Karpas-422 (cell line): ENCODE measurements around the gene NEDD4L. TPM values are rescaled to one million over a fixed set of nuclear protein-coding genes. Genes with fewer than 3 reads are reported as not detected.
"Not testable (repeated sequence)": the region's sequence is repeated elsewhere in the genome, so short reads cannot be mapped to it uniquely, and the experiment has no call there.

Experiments used
- DNase-seq: peaks from one replicate; pipeline ENCODE4 v3.0.0-alpha.2; 2015
- H2AFZ ChIP-seq: fragments of 200-600 bp; sonication (generic); 2 replicates; pipeline ENCODE4 v1.6.1; 2014; ENCODE audit warnings: antibody characterized with exemption, low read length, mixed read lengths
- H3K27ac ChIP-seq: fragments of 200-600 bp; sonication (generic); 2 replicates; pipeline ENCODE4 v1.5.1; 2014; ENCODE audit warnings: mild to moderate bottlenecking, low read length, moderate library complexity
- H3K27me3 ChIP-seq: fragments of 200-600 bp; sonication (generic); 2 replicates; pipeline ENCODE4 v1.6.1; 2014; ENCODE audit warnings: low read length, mixed read lengths
- H3K36me3 ChIP-seq: fragments of 200-600 bp; sonication (generic); 2 replicates; pipeline ENCODE4 v1.6.1; 2014; ENCODE audit warnings: low read length, mixed read lengths; ENCODE audit not compliant: insufficient read depth
- H3K4me1 ChIP-seq: fragments of 200-600 bp; sonication (generic); 2 replicates; pipeline ENCODE4 v1.6.1; 2014; ENCODE audit warnings: mild to moderate bottlenecking, low read length, mixed read lengths
- H3K4me2 ChIP-seq: fragments of 200-600 bp; sonication (generic); 2 replicates; pipeline ENCODE4 v1.6.1; 2014; ENCODE audit warnings: low read length, low read depth, mild to moderate bottlenecking; ENCODE audit not compliant: poor library complexity, severe bottlenecking
- H3K4me3 ChIP-seq: fragments of 200-600 bp; sonication (generic); 2 replicates; pipeline ENCODE4 v1.5.1; 2014; ENCODE audit warnings: mild to moderate bottlenecking, antibody characterized with exemption, low read length, mixed read lengths
- H3K79me2 ChIP-seq: fragments of 200-600 bp; sonication (generic); 2 replicates; pipeline ENCODE4 v1.6.1; 2014; ENCODE audit warnings: mild to moderate bottlenecking, low read length, mixed read lengths
- H3K9ac ChIP-seq: fragments of 200-600 bp; sonication (generic); 2 replicates; pipeline ENCODE4 v1.6.0; 2014; ENCODE audit warnings: low read length
- H3K9me2 ChIP-seq: fragments of 200-600 bp; sonication (generic), shearing (Covaris generic); replicated peaks from 2 replicates; pipeline ENCODE4 v1.6.0; 2014; ENCODE audit warnings: mild to moderate bottlenecking, low read length, moderate library complexity; ENCODE audit not compliant: insufficient read depth
- H3K9me3 ChIP-seq: fragments of 300-700, 200-600 bp; sonication (generic); 2 replicates; pipeline ENCODE4 v1.6.1; 2014; ENCODE audit warnings: low read length, mixed read lengths
- H4K20me1 ChIP-seq: fragments of 200-600 bp; sonication (generic); 2 replicates; pipeline ENCODE4 v1.6.1; 2014; ENCODE audit warnings: mild to moderate bottlenecking, antibody characterized with exemption, low read length, low read depth; ENCODE audit not compliant: insufficient read depth
- total RNA-seq: library from RNA; depleted of rRNA; stranded (reverse); fragments of >200 nt; shearing (Covaris generic); gene quantifications from 2 replicates; pipeline ENCODE4 v1.2.3, GENCODE V29; 2014; ENCODE audit warnings: low replicate concordance

Gene NEDD4L
- total RNA-seq, 1 experiment from 2014 or later: 17.1 TPM

- Histone ChIP-seq H2AFZ (no peak overlapping the region), H3K4me3 (no peak overlapping the region), H3K79me2 (no peaks in the 10 kb centered on the region), H3K4me1 (no peaks in the 10 kb centered on the region), H3K9ac (no peak overlapping the region), H3K9me3 (no peaks in the 10 kb centered on the region), H3K27me3 (no peaks in the 10 kb centered on the region), H3K27ac (no peak overlapping the region), H3K4me2 (no peak overlapping the region), H3K36me3 (no peaks in the 10 kb centered on the region), H3K9me2 (no peaks in the 10 kb centered on the region), H4K20me1 (peaks cover 9% of the 10 kb centered on the region; the same call in 1 of the 2 replicates)
- no peak for DNase-seq
Measured at GRCh38 chr18:58276789-58277739, 233.0 kb downstream of the NEDD4L start.

- no peak overlapping the region for H3K9ac ChIP-seq
- H3K9me3 ChIP-seq: no peaks in the 10 kb centered on the region
- H3K4me1 ChIP-seq: no peaks in the 10 kb centered on the region
- H3K4me3 ChIP-seq: no peak overlapping the region
- no peak overlapping the region for H3K4me2 ChIP-seq
- no peaks in the 10 kb centered on the region for H3K36me3 ChIP-seq
- no peaks in the 10 kb centered on the region for H3K27me3 ChIP-seq
- H4K20me1 ChIP-seq: peaks cover 9% of the 10 kb centered on the region; the same call in 1 of the 2 replicates
- no peaks in the 10 kb centered on the region for H3K79me2 ChIP-seq
- no peak for DNase-seq
- no peaks in the 10 kb centered on the region for H3K9me2 ChIP-seq
- no peak overlapping the region for H3K27ac ChIP-seq
- H2AFZ ChIP-seq: no peak overlapping the region
Measured at GRCh38 chr18:58279504-58280175, 235.6 kb downstream of the NEDD4L start.

- no peak overlapping the region for H3K4me3 ChIP-seq
- no peaks in the 10 kb centered on the region for H3K27me3 ChIP-seq
- no peaks in the 10 kb centered on the region for H3K9me2 ChIP-seq
- H3K4me2 ChIP-seq: no peak overlapping the region
- H3K27ac ChIP-seq: no peak overlapping the region
- no peak for DNase-seq
- no peaks in the 10 kb centered on the region for H3K9me3 ChIP-seq
- H4K20me1 ChIP-seq: peaks cover 13% of the 10 kb centered on the region; the same call in 1 of the 2 replicates
- no peak overlapping the region for H2AFZ ChIP-seq
- H3K36me3 ChIP-seq: no peaks in the 10 kb centered on the region
- H3K79me2 ChIP-seq: no peaks in the 10 kb centered on the region
- no peak overlapping the region for H3K9ac ChIP-seq
- no peaks in the 10 kb centered on the region for H3K4me1 ChIP-seq
Measured at GRCh38 chr18:58280191-58280590, 236.2 kb downstream of the NEDD4L start.

GRCh38 chr18:58282872-58283271, 238.8 kb downstream of the NEDD4L start:
- H3K4me2 ChIP-seq, H3K27ac ChIP-seq, H3K9me3 ChIP-seq, H3K36me3 ChIP-seq, H3K4me3 ChIP-seq, H3K79me2 ChIP-seq, H3K4me1 ChIP-seq, H2AFZ ChIP-seq, H3K27me3 ChIP-seq, H3K9ac ChIP-seq, H3K9me2 ChIP-seq, DNase-seq: not testable (repeated sequence)
- peaks cover 23% of the 10 kb centered on the region; the same call in 1 of the 2 replicates for H4K20me1 ChIP-seq

GRCh38 chr18:58284699-58285448, 240.8 kb downstream of the NEDD4L start:
- H2AFZ ChIP-seq: no peak overlapping the region
- H3K4me3 ChIP-seq: no peak overlapping the region
- H3K4me1 ChIP-seq: no peaks in the 10 kb centered on the region
- no peak overlapping the region for H3K9ac ChIP-seq
- no peaks in the 10 kb centered on the region for H3K36me3 ChIP-seq
- no peaks in the 10 kb centered on the region for H3K27me3 ChIP-seq
- no peaks in the 10 kb centered on the region for H3K9me3 ChIP-seq
- no peaks in the 10 kb centered on the region for H3K9me2 ChIP-seq
- no peak for DNase-seq
- H3K4me2 ChIP-seq: no peak overlapping the region
- H3K27ac ChIP-seq: no peak overlapping the region
- peaks cover 29% of the 10 kb centered on the region; the same call in 1 of the 2 replicates for H4K20me1 ChIP-seq
- H3K79me2 ChIP-seq: no peaks in the 10 kb centered on the region

- no peaks in the 10 kb centered on the region for H3K27me3 ChIP-seq
- no peak overlapping the region for H3K4me2 ChIP-seq
- H3K36me3 ChIP-seq: no peaks in the 10 kb centered on the region
- no peak overlapping the region for H2AFZ ChIP-seq
- H3K9me3 ChIP-seq: no peaks in the 10 kb centered on the region
- no peak overlapping the region for H3K9ac ChIP-seq
- H4K20me1 ChIP-seq: peaks cover 30% of the 10 kb centered on the region; the same call in 1 of the 2 replicates
- DNase-seq: no peak
- no peaks in the 10 kb centered on the region for H3K9me2 ChIP-seq
- H3K79me2 ChIP-seq: no peaks in the 10 kb centered on the region
- no peak overlapping the region for H3K4me3 ChIP-seq
- no peak overlapping the region for H3K27ac ChIP-seq
- H3K4me1 ChIP-seq: no peaks in the 10 kb centered on the region
Measured at GRCh38 chr18:58285449-58286130, 241.6 kb downstream of the NEDD4L start.

GRCh38 chr18:58286632-58287352, 242.8 kb downstream of the NEDD4L start:
- no peak for DNase-seq
- Histone ChIP-seq H3K9me3 (no peaks in the 10 kb centered on the region), H3K4me3 (no peak overlapping the region), H3K36me3 (no peaks in the 10 kb centered on the region), H3K79me2 (no peaks in the 10 kb centered on the region), H3K27ac (no peak overlapping the region), H3K4me2 (no peak overlapping the region), H3K9ac (no peak overlapping the region), H2AFZ (no peak overlapping the region), H4K20me1 (peaks cover 35% of the 10 kb centered on the region; the same call in 1 of the 2 replicates), H3K27me3 (no peaks in the 10 kb centered on the region), H3K9me2 (no peaks in the 10 kb centered on the region), H3K4me1 (no peaks in the 10 kb centered on the region)
